ENCODE results near the gene ALDH4A1.

DNA sequence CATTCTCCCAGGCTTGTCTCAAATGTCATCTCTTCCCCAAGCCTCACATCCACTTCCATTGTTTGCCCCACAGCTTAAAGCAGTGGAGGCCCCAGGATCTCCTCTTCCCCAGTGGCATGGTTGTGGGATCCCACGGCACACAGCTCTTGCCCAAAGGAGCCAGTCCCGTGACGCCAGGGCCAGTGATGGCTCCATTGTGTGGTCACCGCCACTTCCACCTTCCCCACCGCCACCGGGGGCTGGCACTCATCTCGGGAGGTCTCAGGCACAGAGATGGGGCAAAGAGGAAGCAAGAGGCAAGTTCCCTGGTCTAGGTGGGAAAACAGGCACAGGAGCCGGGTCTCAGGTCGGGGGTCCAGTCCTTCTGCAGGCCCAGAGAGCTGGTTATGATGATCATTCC, 22.9 kb upstream of the ALDH4A1 start:
- TF ChIP-seq, protein P1, sequence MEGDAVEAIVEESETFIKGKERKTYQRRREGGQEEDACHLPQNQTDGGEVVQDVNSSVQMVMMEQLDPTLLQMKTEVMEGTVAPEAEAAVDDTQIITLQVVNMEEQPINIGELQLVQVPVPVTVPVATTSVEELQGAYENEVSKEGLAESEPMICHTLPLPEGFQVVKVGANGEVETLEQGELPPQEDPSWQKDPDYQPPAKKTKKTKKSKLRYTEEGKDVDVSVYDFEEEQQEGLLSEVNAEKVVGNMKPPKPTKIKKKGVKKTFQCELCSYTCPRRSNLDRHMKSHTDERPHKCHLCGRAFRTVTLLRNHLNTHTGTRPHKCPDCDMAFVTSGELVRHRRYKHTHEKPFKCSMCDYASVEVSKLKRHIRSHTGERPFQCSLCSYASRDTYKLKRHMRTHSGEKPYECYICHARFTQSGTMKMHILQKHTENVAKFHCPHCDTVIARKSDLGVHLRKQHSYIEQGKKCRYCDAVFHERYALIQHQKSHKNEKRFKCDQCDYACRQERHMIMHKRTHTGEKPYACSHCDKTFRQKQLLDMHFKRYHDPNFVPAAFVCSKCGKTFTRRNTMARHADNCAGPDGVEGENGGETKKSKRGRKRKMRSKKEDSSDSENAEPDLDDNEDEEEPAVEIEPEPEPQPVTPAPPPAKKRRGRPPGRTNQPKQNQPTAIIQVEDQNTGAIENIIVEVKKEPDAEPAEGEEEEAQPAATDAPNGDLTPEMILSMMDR (IDR thresholded peaks at IDR 0.05), result no peak
- no peak for TF ChIP-seq POLR2A (IDR thresholded peaks at IDR 0.05)
